Activated T-helper 1 cell treated with anti-CD3 and anti-CD28 coated beads, Interleukin-2, amount 50 U/mL, for 16 hours (primary cell): ENCODE measurements around the gene ETS1.

Source experiments
- DNase-seq, 2 donors: peaks; one replicate each; pipeline ENCODE4 v3.0.0-alpha.2; 2020; ENCODE audit warnings: low read depth in 1 of 2, low spot score in 1 of 2

ETS1 gene

GRCh38 chr11:128412847-128413791 is 174.2 kb downstream of the ETS1 start:
- no peak for DNase-seq

- no peak for DNase-seq
Observed at GRCh38 chr11:128411812-128412211, 175.5 kb downstream of the ETS1 start.

GRCh38 chr11:128411150-128411549 is 176.2 kb downstream of the ETS1 start:
- DNase-seq = no peak

GRCh38 chr11:128409476-128409875 is 177.9 kb downstream of the ETS1 start:
- no peak for DNase-seq
